ENCODE data around the gene LCP2. TPM values are rescaled to one million over a fixed set of nuclear protein-coding genes. Genes with fewer than 3 reads are reported as not detected.

Gene LCP2
- total and polyA plus RNA-seq, 8 donors, result 7.0 to 110 (median 9.5) TPM

DNA sequence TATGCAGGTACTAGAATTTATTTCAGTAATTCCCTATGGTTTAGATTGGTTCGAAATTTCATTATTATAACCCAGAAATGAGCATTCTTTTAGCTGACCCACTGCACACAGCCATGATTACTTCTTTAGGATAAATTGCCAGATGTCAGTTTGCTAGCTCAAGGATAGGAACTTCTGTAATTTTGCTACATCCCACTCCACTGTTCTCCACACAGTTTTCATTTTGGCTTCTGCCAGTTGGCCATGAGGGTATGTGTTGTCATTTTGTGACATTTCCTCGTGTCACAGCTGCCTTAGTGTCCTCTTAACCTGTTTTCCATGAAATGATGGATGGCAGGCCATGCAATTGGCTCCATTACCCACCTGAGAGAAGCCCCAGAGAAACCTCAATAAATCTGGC lies 16.2 kb upstream of the LCP2 start:
- ATAC-seq (no peak), DNase-seq (no peak)
- H3K27ac ChIP-seq, result peak overlapping the region in 1 of 2 donors; percentile 83
- no peaks in the 10 kb centered on the region for H3K36me3 ChIP-seq
- TF ChIP-seq, protein P1, sequence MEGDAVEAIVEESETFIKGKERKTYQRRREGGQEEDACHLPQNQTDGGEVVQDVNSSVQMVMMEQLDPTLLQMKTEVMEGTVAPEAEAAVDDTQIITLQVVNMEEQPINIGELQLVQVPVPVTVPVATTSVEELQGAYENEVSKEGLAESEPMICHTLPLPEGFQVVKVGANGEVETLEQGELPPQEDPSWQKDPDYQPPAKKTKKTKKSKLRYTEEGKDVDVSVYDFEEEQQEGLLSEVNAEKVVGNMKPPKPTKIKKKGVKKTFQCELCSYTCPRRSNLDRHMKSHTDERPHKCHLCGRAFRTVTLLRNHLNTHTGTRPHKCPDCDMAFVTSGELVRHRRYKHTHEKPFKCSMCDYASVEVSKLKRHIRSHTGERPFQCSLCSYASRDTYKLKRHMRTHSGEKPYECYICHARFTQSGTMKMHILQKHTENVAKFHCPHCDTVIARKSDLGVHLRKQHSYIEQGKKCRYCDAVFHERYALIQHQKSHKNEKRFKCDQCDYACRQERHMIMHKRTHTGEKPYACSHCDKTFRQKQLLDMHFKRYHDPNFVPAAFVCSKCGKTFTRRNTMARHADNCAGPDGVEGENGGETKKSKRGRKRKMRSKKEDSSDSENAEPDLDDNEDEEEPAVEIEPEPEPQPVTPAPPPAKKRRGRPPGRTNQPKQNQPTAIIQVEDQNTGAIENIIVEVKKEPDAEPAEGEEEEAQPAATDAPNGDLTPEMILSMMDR (IDR thresholded peaks at IDR 0.05), result no peak
- H3K9me3 ChIP-seq, result no peaks in the 10 kb centered on the region
- H3K27me3 ChIP-seq, result no peaks in the 10 kb centered on the region
- H3K4me1 ChIP-seq, result peaks cover 4 to 69% of the 10 kb centered on the region in 2 donors
- intact Hi-C loops (cut with DNase I), result no loop called here
- H3K4me3 ChIP-seq, result no peak overlapping the region

DNA sequence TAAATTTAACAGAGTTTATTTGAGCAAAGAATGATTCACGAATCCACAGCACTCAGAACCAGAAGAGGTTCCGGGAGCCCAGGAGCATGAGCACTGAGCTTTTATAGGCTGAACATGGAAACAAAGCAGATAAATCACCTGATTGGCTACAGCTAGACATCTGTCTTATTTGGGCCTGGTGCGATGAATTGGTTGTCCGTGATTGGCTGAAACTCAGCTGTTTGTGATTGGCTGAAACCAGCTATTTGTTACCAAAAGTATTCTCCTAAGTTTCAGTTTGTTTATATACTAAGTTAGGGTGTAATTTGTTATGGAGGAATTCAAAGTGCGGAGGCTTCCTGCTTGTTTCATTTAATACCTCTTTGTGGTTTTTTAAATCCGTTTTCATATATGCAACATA lies 15.8 kb upstream of the LCP2 start:
- no peak for DNase-seq
- no peak for ATAC-seq
- Histone ChIP-seq H3K36me3 (no peaks in the 10 kb centered on the region), H3K27ac (peak overlapping the region in 1 of 2 donors; percentile 83), H3K27me3 (no peaks in the 10 kb centered on the region), H3K4me1 (peaks cover 4 to 74% of the 10 kb centered on the region in 2 donors), H3K4me3 (no peak overlapping the region), H3K9me3 (no peaks in the 10 kb centered on the region)
- intact Hi-C loops (cut with DNase I), result no loop called here
- TF ChIP-seq, protein P1 (IDR thresholded peaks at IDR 0.05), result no peak

DNA sequence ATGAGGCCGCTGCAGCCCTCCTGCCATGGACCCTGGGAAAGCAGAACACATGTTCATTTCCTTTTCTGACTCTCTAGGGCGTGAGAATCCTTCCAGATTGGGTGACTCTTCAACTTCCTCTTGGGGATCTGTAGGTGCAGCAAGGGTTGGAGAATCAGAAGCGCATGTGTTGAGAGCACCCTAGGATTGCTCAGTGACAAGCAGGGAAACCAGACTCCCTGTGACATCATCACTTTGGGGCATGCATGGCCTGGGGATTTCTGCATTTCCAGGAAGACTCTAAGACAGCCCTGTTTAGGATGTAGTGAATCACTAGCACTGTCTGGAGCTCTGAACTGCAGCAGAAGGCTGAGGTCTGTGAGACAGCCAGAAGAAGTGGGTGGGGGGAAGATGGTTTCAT lies 15.1 kb upstream of the LCP2 start:
- peak in 1 of 4 donors; percentile 70 for DNase-seq
- Histone ChIP-seq H3K4me1 (peaks cover 4 to 80% of the 10 kb centered on the region in 2 donors), H3K27me3 (no peaks in the 10 kb centered on the region), H3K36me3 (no peaks in the 10 kb centered on the region), H3K27ac (peak overlapping the region in 1 of 2 donors; percentile 83), H3K4me3 (peak overlapping the region in 1 of 2 donors; percentile 29), H3K9me3 (no peaks in the 10 kb centered on the region)
- TF ChIP-seq, protein P1 (IDR thresholded peaks at IDR 0.05), result no peak
- ATAC-seq, result peak; percentile 66
- intact Hi-C loops (cut with DNase I), result no loop called here

DNA sequence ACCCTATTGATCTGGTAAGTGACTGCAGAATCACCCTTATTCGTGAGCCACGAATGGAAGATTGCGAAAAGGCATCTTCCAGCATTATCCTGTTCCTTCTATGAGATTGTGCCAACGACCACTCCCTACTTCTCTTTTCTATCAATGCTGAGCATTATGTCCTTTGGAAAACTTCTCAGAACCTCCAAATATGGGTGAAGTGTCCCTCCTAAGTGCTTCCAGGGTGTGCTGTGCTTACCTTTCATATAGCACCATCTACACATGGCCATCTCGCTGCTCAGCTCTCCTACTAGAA lies 14.7 kb upstream of the LCP2 start:
- DNase-seq (no peak), ATAC-seq (no peak)
- TF ChIP-seq, protein P1 (IDR thresholded peaks at IDR 0.05), result no peak
- Histone ChIP-seq H3K27ac (peak overlapping the region in 1 of 2 donors; percentile 83), H3K27me3 (no peaks in the 10 kb centered on the region), H3K36me3 (no peaks in the 10 kb centered on the region), H3K4me3 (peak overlapping the region in 1 of 2 donors; percentile 29), H3K4me1 (peaks cover 4 to 83% of the 10 kb centered on the region in 2 donors), H3K9me3 (no peaks in the 10 kb centered on the region)
- intact Hi-C loops (cut with DNase I), result no loop called here

DNA sequence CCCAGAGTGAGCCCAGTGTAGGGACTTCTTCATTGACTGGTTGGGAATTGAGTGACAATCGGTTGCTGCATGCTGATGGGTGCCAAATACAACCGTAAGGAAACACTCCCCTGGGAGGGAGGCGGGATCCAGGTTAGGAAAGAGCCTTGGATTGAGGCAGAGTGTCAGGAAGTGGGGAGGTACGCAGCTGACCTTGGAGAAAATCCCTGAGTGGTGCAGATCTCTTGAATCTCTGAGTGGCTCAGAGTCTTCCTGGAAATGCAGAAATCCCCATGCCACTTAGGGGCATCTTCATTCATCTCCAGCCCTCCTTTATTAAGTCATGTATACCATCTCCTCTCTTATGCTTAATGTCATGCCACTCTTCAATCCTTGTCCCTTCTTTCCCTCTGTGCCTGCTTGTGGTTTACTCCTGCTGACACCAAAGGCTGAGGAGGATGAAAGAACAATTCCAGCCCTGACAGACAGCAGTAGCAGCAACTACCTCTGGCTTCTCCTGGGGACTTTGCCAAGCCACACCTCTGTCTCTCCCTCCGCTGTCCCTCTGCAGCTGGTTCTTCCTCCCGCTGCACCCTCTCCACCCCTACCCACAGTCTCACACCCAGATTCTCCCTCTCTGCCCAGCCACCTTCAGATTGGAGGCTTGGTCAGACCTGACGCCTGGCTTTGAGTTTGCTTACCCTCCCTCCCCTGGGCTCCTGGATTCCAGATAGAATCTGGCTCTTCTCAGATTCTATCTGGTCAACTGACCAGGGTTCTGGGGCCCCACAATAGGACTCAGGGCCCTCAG lies 14.1 kb upstream of the LCP2 start:
- H3K9me3 ChIP-seq, result no peaks in the 10 kb centered on the region
- peaks cover 4 to 88% of the 10 kb centered on the region in 2 donors for H3K4me1 ChIP-seq
- intact Hi-C loops (cut with DNase I), result no loop called here
- no peaks in the 10 kb centered on the region for H3K27me3 ChIP-seq
- TF ChIP-seq, protein P1 (IDR thresholded peaks at IDR 0.05), result no peak
- DNase-seq (no peak), ATAC-seq (no peak)
- no peaks in the 10 kb centered on the region for H3K36me3 ChIP-seq
- peak overlapping the region in 1 of 2 donors; percentile 83 for H3K27ac ChIP-seq
- H3K4me3 ChIP-seq, result peak overlapping the region in 1 of 2 donors; percentile 29

All from left lung (tissue), 10 donors.